CD4-positive, alpha-beta T cell treated with Interleukin-1 beta for 1 hour (primary cell): ENCODE data around the gene LINC00237.

Experiments
- DNase-seq, 2 donors: peaks; one replicate each; pipeline ENCODE4 v3.0.0-alpha.2; 2020 to 2022

Gene LINC00237

GRCh38 chr20:21092806-21093205, 13.4 kb downstream of the LINC00237 start:
- no peak for DNase-seq

GRCh38 chr20:21090721-21091120, 15.4 kb downstream of the LINC00237 start:
- no peak for DNase-seq

GRCh38 chr20:21090111-21090618, 16.0 kb downstream of the LINC00237 start:
- no peak for DNase-seq

- DNase-seq, result no peak
Measured at GRCh38 chr20:21089391-21089790, 16.8 kb downstream of the LINC00237 start.

- no peak for DNase-seq
Measured at GRCh38 chr20:21087862-21088540, 18.2 kb downstream of the LINC00237 start.

GRCh38 chr20:21083825-21084325, 22.3 kb downstream of the LINC00237 start:
- no peak for DNase-seq

- no peak for DNase-seq
Measured at GRCh38 chr20:21082584-21082983, 23.6 kb downstream of the LINC00237 start.

- no peak for DNase-seq
Measured at GRCh38 chr20:21077809-21078345, 28.3 kb downstream of the LINC00237 start.

GRCh38 chr20:21076073-21076472, 30.1 kb downstream of the LINC00237 start:
- no peak for DNase-seq

GRCh38 chr20:21075471-21075870, 30.7 kb downstream of the LINC00237 start:
- no peak for DNase-seq

- no peak for DNase-seq
Measured at GRCh38 chr20:21074605-21075336, 31.4 kb downstream of the LINC00237 start.

GRCh38 chr20:21067255-21067654, 38.9 kb downstream of the LINC00237 start:
- no peak for DNase-seq

GRCh38 chr20:21064924-21065323, 41.2 kb downstream of the LINC00237 start:
- DNase-seq, result no peak

- DNase-seq, result no peak
Measured at GRCh38 chr20:21063276-21063675, 42.9 kb downstream of the LINC00237 start.

GRCh38 chr20:21053002-21053762, 53.0 kb downstream of the LINC00237 start:
- DNase-seq, result no peak

- DNase-seq, result no peak
Measured at GRCh38 chr20:21052686-21053001, 53.5 kb downstream of the LINC00237 start.

GRCh38 chr20:21052241-21052640, 53.9 kb downstream of the LINC00237 start:
- DNase-seq, result no peak

GRCh38 chr20:21050710-21051109, 55.4 kb downstream of the LINC00237 start:
- no peak for DNase-seq

- no peak for DNase-seq
Measured at GRCh38 chr20:21049305-21049828, 56.8 kb downstream of the LINC00237 start.

GRCh38 chr20:21048841-21049273, 57.3 kb downstream of the LINC00237 start:
- DNase-seq, result peak; percentile 26 to 47

- no peak for DNase-seq
Measured at GRCh38 chr20:21047981-21048380, 58.2 kb downstream of the LINC00237 start.

GRCh38 chr20:21046413-21047070, 59.6 kb downstream of the LINC00237 start:
- no peak for DNase-seq
